Calu3 (cell line): Measurements from ENCODE around the gene TTC13. TPM values are rescaled to one million over a fixed set of nuclear protein-coding genes. Genes with fewer than 3 reads are reported as not detected.
"Not testable (repeated sequence)": the region's sequence is repeated elsewhere in the genome, so short reads cannot be mapped to it uniquely, and the experiment has no call there.

Experiments
- BruUV-seq: library from RNA; stranded (reverse); fragments of 400-500 nt; replicated peaks from 2 replicates; lab custom pipeline; 2021; lab: Mats Ljungman, UMichigan
- CTCF ChIA-PET: fragments of 300-600 bp; sonication (Branson Sonifier 250); formaldehyde crosslinking; loops from one replicate; lab custom pipeline; 2022; ENCODE audit warnings: antibody characterized with exemption; lab: Charles Lee
- DNase-seq: peaks from one replicate; pipeline ENCODE4 v3.0.0; 2022
- H3K27ac Mint-ChIP-seq: one replicate; pipeline ENCODE4 v1.8.0; 2022; ENCODE audit warnings: mixed read lengths; ENCODE audit not compliant: unreplicated experiment
- H3K27me3 Mint-ChIP-seq: one replicate; pipeline ENCODE4 v1.8.0; 2022; ENCODE audit warnings: mixed read lengths; ENCODE audit not compliant: unreplicated experiment
- H3K36me3 Mint-ChIP-seq: one replicate; pipeline ENCODE4 v1.8.0; 2022; ENCODE audit warnings: mild to moderate bottlenecking, moderate library complexity, mixed read lengths; ENCODE audit not compliant: insufficient read depth, unreplicated experiment
- H3K4me1 Mint-ChIP-seq: one replicate; pipeline ENCODE4 v1.8.0; 2022; ENCODE audit warnings: mild to moderate bottlenecking, low read depth, mixed read lengths; ENCODE audit not compliant: unreplicated experiment
- H3K4me3 Mint-ChIP-seq: one replicate; pipeline ENCODE4 v1.8.0; 2022; ENCODE audit warnings: mild to moderate bottlenecking, low read depth, moderate library complexity, mixed read lengths; ENCODE audit not compliant: unreplicated experiment
- H3K9me3 Mint-ChIP-seq: one replicate; pipeline ENCODE4 v1.8.0; 2022; ENCODE audit warnings: low read depth, mixed read lengths; ENCODE audit not compliant: unreplicated experiment
- CTCF ChIP-seq: fragments of 200-600 bp; IDR thresholded peaks from one replicate; pipeline ENCODE4 v1.8.0; 2022; ENCODE audit warnings: antibody characterized with exemption; ENCODE audit not compliant: unreplicated experiment
- intact Hi-C: fragments of 100-400 bp; cut with micrococcal nuclease; formaldehyde crosslinking; loops from one replicate; pipeline ENCODE4 v1.10.0; 2022; ENCODE audit not compliant: unreplicated experiment
- total RNA-seq: library from RNA; stranded (reverse); gene quantifications from 2 replicates; pipeline ENCODE4 v1.2.3, GENCODE V29; 2022

The TTC13 gene
- total RNA-seq, 1 experiment from 2014 or later: 35.6 TPM

- no TSS peak for BruUV-seq
- H3K27me3 Mint-ChIP-seq: no peaks in the 10 kb centered on the region
- H3K4me3 Mint-ChIP-seq: no peak overlapping the region
- intact Hi-C loops: no loop called here
- CTCF ChIA-PET: interaction anchor here (0.6 kb wide), 1 partner anchor 1231 kb away, joined by 4 read pairs; no protein-coding TSS in a partner anchor
- peaks cover 6% of the 10 kb centered on the region for H3K36me3 Mint-ChIP-seq
- no peaks in the 10 kb centered on the region for H3K4me1 Mint-ChIP-seq
- H3K9me3 Mint-ChIP-seq: no peaks in the 10 kb centered on the region
- DNase-seq: no peak
- no peak overlapping the region for H3K27ac Mint-ChIP-seq
- TF ChIP-seq CTCF: no peak
These were observed 13.6 kb upstream of the TTC13 start for GRCh38 chr1:230992100-230992774.

GRCh38 chr1:230987448-230987847, 8.8 kb upstream of the TTC13 start:
- H3K9me3 Mint-ChIP-seq: no peaks in the 10 kb centered on the region
- DNase-seq: no peak
- no peak for TF ChIP-seq CTCF
- H3K4me1 Mint-ChIP-seq: no peaks in the 10 kb centered on the region
- BruUV-seq: no TSS peak
- H3K4me3 Mint-ChIP-seq: no peak overlapping the region
- no peak overlapping the region for H3K27ac Mint-ChIP-seq
- intact Hi-C loops: no loop called here
- H3K36me3 Mint-ChIP-seq: peaks cover 6% of the 10 kb centered on the region
- H3K27me3 Mint-ChIP-seq: no peaks in the 10 kb centered on the region
- CTCF ChIA-PET: no interaction called here

- BruUV-seq: no TSS peak
- no peak overlapping the region for H3K4me3 Mint-ChIP-seq
- H3K9me3 Mint-ChIP-seq: no peaks in the 10 kb centered on the region
- intact Hi-C loops: no loop called here
- H3K27me3 Mint-ChIP-seq: no peaks in the 10 kb centered on the region
- H3K36me3 Mint-ChIP-seq: peaks cover 6% of the 10 kb centered on the region
- H3K4me1 Mint-ChIP-seq: no peaks in the 10 kb centered on the region
- no peak for DNase-seq
- H3K27ac Mint-ChIP-seq: no peak overlapping the region
- CTCF ChIA-PET: no interaction called here
- no peak for TF ChIP-seq CTCF
These were observed 8.3 kb upstream of the TTC13 start for GRCh38 chr1:230986976-230987375.

GRCh38 chr1:230985711-230986110, 7.0 kb upstream of the TTC13 start:
- intact Hi-C loops: no loop called here
- no peak for TF ChIP-seq CTCF
- H3K4me3 Mint-ChIP-seq: no peak overlapping the region
- no peaks in the 10 kb centered on the region for H3K4me1 Mint-ChIP-seq
- H3K27me3 Mint-ChIP-seq: no peaks in the 10 kb centered on the region
- no peaks in the 10 kb centered on the region for H3K9me3 Mint-ChIP-seq
- H3K27ac Mint-ChIP-seq: no peak overlapping the region
- H3K36me3 Mint-ChIP-seq: no peaks in the 10 kb centered on the region
- no TSS peak for BruUV-seq
- DNase-seq: no peak
- CTCF ChIA-PET: no interaction called here

- H3K27me3 Mint-ChIP-seq, BruUV-seq, intact Hi-C loops: not testable (repeated sequence)
These were observed 6.2 kb upstream of the TTC13 start for GRCh38 chr1:230984622-230985515.

More at GRCh38 chr1:230984622-230985515, 6.2 kb upstream of the TTC13 start:
- H3K4me1 Mint-ChIP-seq, H3K4me3 Mint-ChIP-seq, H3K36me3 Mint-ChIP-seq, CTCF ChIA-PET, H3K9me3 Mint-ChIP-seq, DNase-seq, H3K27ac Mint-ChIP-seq: not testable (repeated sequence)
